HG03354 (cell line): ENCODE results near the gene RASGEF1B.
"Not testable (repeated sequence)": the region's sequence is repeated elsewhere in the genome, so short reads cannot be mapped to it uniquely, and the experiment has no call there.

Source experiments
- ATAC-seq: cut with Tn5 transposase; IDR thresholded peaks from one replicate; pipeline ENCODE4 v1.9.1; 2021; ENCODE audit warnings: mild to moderate bottlenecking; ENCODE audit not compliant: unreplicated experiment, poor library complexity, severe bottlenecking

Gene RASGEF1B

DNA sequence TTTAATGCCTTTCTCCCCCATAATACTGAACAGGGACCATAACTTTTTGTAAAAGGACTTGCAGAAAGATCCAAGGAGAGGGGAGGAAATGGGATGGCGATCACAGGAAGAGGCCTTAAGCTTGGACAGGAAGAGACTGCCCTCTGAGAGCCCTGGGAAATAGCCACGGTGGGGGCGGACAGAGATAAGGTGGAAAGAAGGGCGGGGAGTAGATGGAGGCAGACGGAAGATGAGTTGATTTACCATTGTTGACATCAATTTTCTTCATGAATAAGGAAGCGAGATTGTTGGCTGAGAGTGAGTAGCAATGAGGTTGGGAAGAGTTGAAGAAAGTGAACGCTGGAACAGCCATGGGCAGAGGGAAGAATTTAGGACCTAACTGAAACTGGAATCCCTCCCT is 63.4 kb downstream of the RASGEF1B start:
- no peak for ATAC-seq

DNA sequence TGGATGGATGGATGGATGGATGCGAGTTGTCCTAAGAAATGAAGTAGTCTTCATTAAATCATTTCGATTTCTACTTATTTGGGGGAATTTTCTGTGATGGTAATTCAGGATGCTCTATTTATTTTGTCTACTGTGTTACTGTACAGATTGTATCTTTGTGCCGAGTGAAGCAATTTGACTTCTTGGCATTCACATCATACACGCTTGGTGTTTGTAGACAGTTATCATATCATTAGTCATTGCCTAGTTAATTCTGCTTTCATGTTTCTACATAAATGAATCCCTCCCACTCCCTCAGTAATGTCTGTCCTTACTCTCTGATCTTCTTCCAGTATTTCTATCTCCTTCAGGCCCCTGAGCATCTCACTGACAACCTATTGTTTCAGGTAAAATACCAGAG is 64.0 kb downstream of the RASGEF1B start:
- no peak for ATAC-seq

DNA sequence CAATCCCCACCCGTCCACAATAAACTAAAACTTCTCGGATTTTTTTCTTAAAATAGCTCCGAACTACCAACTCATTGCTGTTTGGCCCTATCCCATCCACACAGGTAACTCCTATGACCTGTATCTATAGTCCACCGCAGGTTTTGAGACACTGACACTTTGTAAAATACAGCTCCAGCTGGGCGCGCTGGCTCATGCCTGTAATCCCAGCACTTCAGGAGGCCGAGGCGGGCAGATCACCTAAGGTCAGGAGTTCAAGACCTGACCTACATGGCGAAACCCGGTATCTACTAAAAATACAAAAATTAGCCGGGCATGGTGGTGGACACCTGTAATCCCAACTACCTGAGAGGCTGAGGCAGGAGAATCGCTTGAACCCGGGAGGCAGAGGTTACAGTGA is 65.2 kb downstream of the RASGEF1B start:
- not testable (repeated sequence) for ATAC-seq

DNA sequence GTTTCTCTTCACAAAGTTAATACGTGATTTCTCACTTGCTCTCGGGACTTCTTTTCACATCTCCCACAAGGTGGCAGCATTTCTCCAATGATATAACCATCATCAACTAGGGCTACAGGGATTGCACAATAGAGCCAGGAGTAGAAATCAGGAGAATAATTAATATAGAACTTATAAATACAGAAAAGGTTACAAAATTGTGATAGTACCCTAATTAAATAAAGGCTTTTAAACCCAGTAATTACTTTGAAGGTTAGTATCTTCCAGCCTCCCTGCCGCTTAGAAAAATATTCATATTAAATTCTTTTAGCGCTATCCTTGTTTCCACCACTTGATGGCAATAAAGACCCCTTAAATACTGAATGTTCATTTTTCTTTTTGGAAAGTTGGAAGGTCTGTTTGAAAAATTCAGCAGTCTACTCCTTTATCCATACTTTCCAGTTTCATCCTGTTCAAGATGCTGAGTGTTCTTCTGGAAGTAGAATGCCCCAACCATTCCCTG is 65.8 kb downstream of the RASGEF1B start:
- peak; percentile 91 for ATAC-seq

DNA sequence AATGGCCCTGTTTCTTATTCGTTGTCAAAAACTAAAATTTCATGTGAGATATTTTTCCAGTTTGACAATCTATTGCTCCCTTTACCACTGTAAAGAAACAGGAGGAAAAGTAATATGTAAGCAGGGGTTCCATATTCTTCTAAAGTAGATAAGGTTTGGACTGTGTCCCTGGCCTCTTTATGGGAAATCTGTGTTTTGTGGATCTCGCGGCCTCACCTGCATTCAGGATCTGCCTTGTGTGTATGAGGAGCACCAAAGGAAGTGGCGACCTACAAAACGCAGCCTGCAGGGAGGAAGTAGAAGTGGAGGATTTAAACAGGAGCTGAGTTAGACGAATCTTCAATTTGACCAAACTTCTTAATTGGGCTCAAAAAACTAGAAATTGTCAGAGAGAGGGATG is 67.0 kb downstream of the RASGEF1B start:
- ATAC-seq, result no peak

DNA sequence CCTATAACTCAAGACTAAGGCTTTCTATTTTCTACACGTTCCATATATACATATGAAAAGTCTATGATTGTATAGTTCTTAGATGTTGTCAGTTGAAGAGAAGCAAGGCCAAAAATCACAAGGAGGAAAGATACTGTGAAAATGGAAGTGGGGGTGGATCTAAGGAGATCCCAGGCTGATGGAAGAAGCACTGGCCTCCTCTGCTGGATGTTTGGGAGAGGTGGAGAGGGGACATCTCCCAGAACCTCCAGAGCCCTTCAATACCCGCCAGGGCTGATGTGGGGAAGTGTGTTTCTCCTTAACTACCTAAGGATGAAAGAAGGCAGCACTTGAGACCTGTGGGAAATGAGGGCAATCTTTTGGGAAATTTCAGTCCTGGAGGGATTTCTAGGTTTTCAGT is 67.4 kb downstream of the RASGEF1B start:
- ATAC-seq, result no peak

DNA sequence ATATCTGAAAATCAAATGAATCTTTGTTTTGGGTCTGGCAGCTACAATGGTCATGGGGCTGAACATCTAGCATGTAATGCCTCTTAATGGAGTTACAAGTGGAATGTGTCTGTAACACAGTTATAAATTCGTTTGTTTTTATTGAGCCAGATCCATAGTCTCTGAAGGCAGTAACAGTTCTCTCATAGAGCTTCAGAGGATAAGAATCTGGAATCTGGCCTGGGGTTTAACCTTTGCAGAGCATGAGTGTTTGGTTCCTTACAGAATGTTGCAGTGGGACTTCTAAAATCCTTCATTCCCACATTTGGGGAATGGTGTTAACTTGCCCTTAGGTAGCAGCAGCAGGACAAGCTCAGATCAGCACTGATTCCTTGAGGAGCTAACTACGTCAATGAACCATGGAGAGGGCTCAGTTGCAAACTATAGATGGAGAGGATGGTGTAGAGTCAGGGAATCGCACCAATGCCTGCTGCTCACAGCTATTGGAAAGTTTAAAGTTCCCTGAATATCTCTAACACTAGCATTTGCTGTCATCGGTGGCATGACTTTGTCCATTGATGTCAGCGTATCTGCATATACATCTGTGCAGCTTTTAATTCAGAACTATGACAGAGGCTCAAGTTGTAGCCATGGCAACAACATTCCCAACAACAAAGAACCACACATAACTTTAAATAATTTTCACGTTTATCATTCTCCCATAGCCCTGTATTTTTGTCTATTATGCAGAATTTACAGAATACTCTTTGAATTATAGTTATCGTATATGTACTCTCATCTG is 72.2 kb downstream of the RASGEF1B start:
- no peak for ATAC-seq

DNA sequence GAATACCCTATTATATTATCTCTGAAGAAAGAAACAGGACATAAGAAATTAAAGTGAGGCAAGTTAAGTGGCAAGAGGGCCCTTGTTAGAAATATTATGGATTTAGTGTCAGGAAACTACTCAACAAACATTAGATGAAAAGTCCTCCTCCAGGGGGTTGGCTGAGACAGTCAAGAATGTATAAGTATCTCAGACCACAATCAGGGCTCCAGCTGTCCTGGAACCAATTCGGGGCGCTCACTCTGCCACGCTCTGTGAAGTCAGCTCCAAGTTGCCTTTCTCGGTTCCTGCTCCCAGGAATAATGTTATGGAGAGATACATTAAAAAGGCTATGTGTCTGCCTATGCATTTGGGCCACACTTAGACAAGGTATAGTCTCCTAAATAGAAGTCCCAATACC is 73.3 kb downstream of the RASGEF1B start:
- no peak for ATAC-seq

DNA sequence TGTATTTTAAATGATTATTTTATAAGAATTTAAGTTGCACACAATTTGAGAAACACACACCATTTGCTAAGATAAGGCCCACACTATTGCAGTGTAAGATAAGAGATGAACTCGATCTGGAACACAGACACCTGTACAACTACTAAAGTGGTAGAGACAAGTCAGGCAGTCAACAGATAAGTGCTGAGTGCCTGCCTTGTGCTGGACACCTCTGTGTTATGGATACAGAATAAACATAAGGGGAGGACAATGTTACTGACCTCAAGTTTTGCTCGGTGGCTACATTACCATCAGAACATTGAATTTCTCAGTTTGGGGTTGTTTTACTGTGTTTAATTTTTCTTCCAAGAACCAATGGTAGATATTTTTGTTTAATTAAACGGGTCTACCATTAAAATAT is 74.1 kb downstream of the RASGEF1B start:
- no peak for ATAC-seq

DNA sequence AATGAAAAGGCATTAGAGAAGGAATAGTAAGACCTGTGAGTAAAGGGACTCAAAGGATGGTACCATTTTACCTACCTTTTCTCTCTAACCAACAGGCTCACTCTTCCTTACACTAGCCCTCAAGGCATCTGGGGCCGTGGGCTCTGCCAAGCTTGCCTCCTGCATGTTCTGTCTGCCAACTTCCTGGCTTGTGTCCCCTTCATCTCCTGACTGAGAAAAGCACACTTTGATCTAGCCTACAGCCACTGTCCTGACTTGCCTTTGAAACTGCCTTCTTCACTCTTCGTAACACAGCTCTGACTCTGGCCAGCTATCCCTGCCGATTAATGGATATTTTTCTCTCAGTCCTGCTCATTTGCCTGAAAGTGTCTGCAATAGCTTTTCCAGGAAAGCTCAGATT is 76.5 kb downstream of the RASGEF1B start:
- no peak for ATAC-seq

DNA sequence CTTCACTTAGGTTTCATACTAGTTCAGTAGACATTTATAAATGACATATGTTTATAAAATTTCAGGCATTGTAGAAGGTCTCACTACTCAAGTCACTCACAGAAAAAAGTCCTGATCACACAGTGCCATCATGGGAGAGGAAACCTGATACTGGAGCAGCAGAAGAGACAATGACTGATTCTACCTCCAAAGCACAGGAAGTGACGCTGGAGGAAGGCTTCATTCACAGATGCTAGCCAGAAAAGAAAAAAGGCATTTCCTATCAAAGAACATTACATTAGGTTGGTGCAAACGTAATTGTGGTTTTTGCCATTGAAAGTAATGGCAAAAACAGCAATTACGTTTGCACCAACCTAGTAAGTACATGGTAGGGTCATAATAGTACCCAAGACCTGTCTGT is 79.5 kb downstream of the RASGEF1B start:
- no peak for ATAC-seq

DNA sequence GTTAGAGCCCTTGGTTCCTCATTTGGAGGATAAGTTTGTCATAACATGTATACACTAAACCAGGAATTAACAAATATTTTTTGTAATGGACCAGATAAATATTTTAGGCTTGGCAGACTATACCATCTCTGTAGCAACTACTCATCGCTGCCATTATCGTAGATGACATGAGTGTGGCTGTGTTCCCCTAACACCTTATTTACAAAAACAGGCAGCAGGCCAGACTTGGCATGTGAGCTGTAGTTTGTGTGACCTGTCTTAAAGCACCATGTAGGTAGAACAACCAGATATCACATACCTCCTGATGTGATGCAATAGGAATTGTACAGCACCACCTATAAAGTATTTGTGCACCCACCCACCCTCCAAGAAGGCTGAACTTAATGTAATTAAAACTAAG is 82.0 kb downstream of the RASGEF1B start:
- ATAC-seq, result no peak

DNA sequence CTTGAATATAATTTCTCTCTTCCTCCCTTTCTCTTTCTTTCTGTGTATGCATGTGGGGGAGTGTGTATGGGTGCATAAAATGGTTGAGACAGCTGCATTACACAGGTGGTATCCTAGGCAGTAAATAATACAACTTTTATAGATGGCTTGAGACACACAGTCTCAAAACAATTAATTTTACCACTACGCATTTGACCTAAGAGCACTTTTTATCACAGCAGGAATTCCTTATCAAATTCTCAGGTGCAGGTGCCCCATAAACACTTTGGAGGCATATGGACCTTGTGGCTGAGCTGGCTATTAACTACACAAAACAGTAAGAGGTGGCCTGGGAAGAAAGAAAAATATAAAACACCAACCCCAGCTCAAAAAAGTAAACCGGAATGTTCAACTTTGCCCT is 91.3 kb downstream of the RASGEF1B start:
- no peak for ATAC-seq

DNA sequence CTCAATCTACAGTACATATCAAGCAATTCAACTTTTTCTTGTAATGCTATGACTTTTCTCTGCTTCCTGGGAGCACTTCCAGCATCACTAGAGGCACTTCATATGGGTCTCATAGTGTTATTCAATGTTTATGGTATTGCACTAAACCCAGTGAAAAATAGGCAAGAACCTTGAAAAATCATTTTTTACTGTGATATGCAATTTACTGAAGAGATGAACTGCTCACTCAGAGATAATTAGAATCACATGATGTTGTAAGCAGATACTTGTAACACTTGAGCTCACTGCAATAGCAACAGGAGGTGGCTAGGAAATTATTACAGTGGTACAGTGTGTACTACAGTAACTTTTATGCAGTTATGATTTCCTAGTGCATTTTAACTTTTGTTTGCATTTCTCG is 93.3 kb downstream of the RASGEF1B start:
- ATAC-seq, result no peak

DNA sequence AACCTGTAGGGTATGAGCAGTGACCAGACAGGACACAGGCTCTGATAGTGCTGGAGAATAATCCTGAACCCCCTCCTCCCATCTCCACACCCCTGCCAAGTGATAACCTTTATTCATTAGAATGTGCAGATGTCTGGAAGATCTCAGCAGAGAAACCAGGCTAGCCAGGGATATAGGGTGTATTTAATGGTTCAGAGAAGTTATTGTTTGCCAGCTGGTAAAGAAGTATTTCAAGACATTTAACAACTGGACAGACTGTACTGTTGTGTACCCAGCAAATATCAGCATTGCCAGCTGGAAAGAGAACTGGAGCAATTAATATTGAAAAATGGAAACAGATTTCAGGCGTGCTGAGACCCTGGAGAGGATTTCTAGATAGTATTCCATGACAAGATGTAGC is 94.5 kb downstream of the RASGEF1B start:
- no peak for ATAC-seq

DNA sequence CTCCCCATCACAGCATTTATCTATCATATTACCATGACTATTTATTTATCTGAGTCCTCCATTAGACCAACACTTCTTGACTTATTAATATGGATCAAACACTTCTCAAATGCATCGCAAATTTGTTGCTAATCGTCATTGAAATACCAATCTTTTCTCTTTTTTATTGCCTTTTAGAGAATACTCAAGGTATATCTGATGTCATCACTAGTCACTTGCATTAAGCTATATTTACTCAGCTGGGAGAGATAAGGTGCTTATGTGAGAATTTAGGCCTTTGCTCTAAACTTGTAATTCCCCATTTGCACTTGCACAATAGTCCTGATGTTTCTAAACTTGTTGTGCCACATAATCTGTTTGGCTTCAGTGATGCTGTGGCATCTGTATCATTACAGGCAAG is 95.0 kb downstream of the RASGEF1B start:
- ATAC-seq, result no peak
